Stomach (tissue), 9 donors: ENCODE results near the gene EHD4. TPM values are rescaled to one million over a fixed set of nuclear protein-coding genes. Genes with fewer than 3 reads are reported as not detected.
A peak's percentile ranks its signal among the peaks of the same experiment; 100 is the strongest.

Experiments
- DNase-seq, 2 donors: peaks; one replicate each; pipeline versions ENCODE4 v3.0.0 to v3.0.0-alpha.2; 2013 to 2019
- H3K27ac ChIP-seq, 5 donors: fragments of 200-600 bp in 4 of 5; sonication (generic) in 4 of 5; one replicate each; pipeline ENCODE4 v1.5.1; 2013 to 2019; ENCODE audit warnings: mild to moderate bottlenecking in 1 of 5, moderate library complexity in 1 of 5
- H3K27me3 ChIP-seq, 3 donors: fragments of 200-600 bp; sonication (generic); one replicate each; pipeline ENCODE4 v1.5.1; 2017 to 2019; ENCODE audit warnings: mixed run types in 1 of 3
- H3K36me3 ChIP-seq, 4 donors: fragments of 200-600 bp; sonication (generic); 1 replicate in 3 of 4; 2 replicates in 1 of 4; pipeline ENCODE4 v1.5.1; 2016 to 2019
- H3K4me1 ChIP-seq, 4 donors: fragments of 200-600 bp; sonication (generic); one replicate each; pipeline ENCODE4 v1.5.1; 2016 to 2019
- H3K4me3 ChIP-seq, 4 donors: fragments of 200-600 bp; sonication (generic) in 3 of 4; one replicate each; pipeline ENCODE4 v1.5.1; 2016 to 2019; ENCODE audit warnings: mild to moderate bottlenecking in 1 of 4
- H3K9me3 ChIP-seq, 4 donors: fragments of 200-600 bp; sonication (generic); one replicate each; pipeline ENCODE4 v1.5.1; 2016 to 2019
- CTCF ChIP-seq, 7 experiments: fragments of 450-650 bp in 4 of 7; fragments of 200-600 bp in 3 of 7; sonication (generic) in 3 of 7; IDR thresholded peaks; one replicate each; pipeline ENCODE4 v1.5.1; 2016 to 2019; ENCODE audit warnings: antibody characterized with exemption in 7 of 7, control low read depth in 2 of 7, mild to moderate bottlenecking in 1 of 7
- EP300 ChIP-seq: sonication (generic); formaldehyde crosslinking; IDR thresholded peaks from one replicate; pipeline ENCODE4 v1.6.1; 2017; ENCODE audit warnings: antibody characterized with exemption
- POLR2A ChIP-seq, 4 donors: fragments of 450-650 bp; IDR thresholded peaks; one replicate each; pipeline ENCODE4 v1.6.1; 2016; ENCODE audit warnings: antibody characterized with exemption in 4 of 4, control low read depth in 2 of 4, mild to moderate bottlenecking in 1 of 4, moderate library complexity in 1 of 4
- POLR2AphosphoS5 ChIP-seq, 3 donors: sonication (generic); formaldehyde crosslinking; IDR thresholded peaks; one replicate each; pipeline ENCODE4 v1.6.1; 2016; ENCODE audit warnings: antibody characterized with exemption in 3 of 3
- WGBS, 5 donors: extraction: QIAGEN DNeasy Blood & Tissue Kit in 3 of 5; methylation state at CpG; one replicate each; pipeline versions ENCODE4 v1.1.5 to v1.1.7; 2013 to 2018; 5-methylcytosine and 5-hydroxymethylcytosine counted together
- intact Hi-C: fragments of 100-400 bp; cut with DNase I; formaldehyde crosslinking; loops from one replicate; pipeline ENCODE4 v1.15.1; 2023; ENCODE audit warnings: low total_unique reads
- polyA plus RNA-seq, 3 donors: library from polyadenylated mRNA; stranded (reverse); fragments of 200-250 nt; gene quantifications; one replicate each; pipeline ENCODE4 v1.2.3, GENCODE V29; 2013
- total RNA-seq, 5 donors: library from RNA; depleted of rRNA; stranded (reverse); fragments of >200 nt; gene quantifications; one replicate each; pipeline versions ENCODE4 v1.1.0 to v1.2.3, GENCODE V29; 2014 to 2016
- donor health status: healthy with polysubstance abuse.
- donor health status: Bipolar disorder and iron deficiency.
- donor health status: healthy.

Gene EHD4
- total and polyA plus RNA-seq, 8 donors, result 5.8 to 86.4 (median 16.2) TPM

GRCh38 chr15:41936649-41937567 lies 35.4 kb downstream of the EHD4 start:
- H3K27me3 ChIP-seq, result no peaks in the 10 kb centered on the region
- 70 to 76% (median 72%) methylated on average over 19 of the region's 19 CpGs for WGBS, 5 donors
- no peaks in the 10 kb centered on the region for H3K9me3 ChIP-seq
- peak; percentile 48 to 61 for DNase-seq
- intact Hi-C loops, result no loop called here
- TF ChIP-seq EP300 (no peak), POLR2AphosphoS5 (IDR thresholded peaks at IDR 0.05) (peak in 1 of 3 donors; percentile 31), CTCF (IDR thresholded peaks at IDR 0.05) (no peak), POLR2A (IDR thresholded peaks at IDR 0.05) (no peak)
- no peak overlapping the region for H3K4me3 ChIP-seq
- H3K36me3 ChIP-seq, result peaks cover 3 to 23% (median 19%) of the 10 kb centered on the region in 4 donors
- H3K27ac ChIP-seq, result peak overlapping the region; percentile 34 to 79 (median 72)
- H3K4me1 ChIP-seq, result peaks cover 21 to 34% (median 27%) of the 10 kb centered on the region in 4 donors

- H3K4me1 ChIP-seq, result peaks cover 21 to 37% (median 31%) of the 10 kb centered on the region in 4 donors
- H3K36me3 ChIP-seq, result peaks cover 0 to 16% (median 12%) of the 10 kb centered on the region in 4 donors
- H3K27me3 ChIP-seq, result no peaks in the 10 kb centered on the region
- H3K9me3 ChIP-seq, result no peaks in the 10 kb centered on the region
- WGBS, 5 donors, result 86 to 93% (median 90%) methylated on average over 3 of the region's 3 CpGs
- TF ChIP-seq CTCF (IDR thresholded peaks at IDR 0.05) (no peak), POLR2A (IDR thresholded peaks at IDR 0.05) (no peak), POLR2AphosphoS5 (IDR thresholded peaks at IDR 0.05) (no peak), EP300 (no peak)
- intact Hi-C loops, result no loop called here
- H3K27ac ChIP-seq, result peak overlapping the region in 4 of 5 donors; percentile 62 to 79 (median 75)
- no peak for DNase-seq
- no peak overlapping the region for H3K4me3 ChIP-seq
These were observed 36.2 kb downstream of the EHD4 start for GRCh38 chr15:41936155-41936554.

GRCh38 chr15:41935566-41936020 lies 36.8 kb downstream of the EHD4 start:
- no peak for DNase-seq
- no peaks in the 10 kb centered on the region for H3K9me3 ChIP-seq
- peaks cover 0 to 12% (median 8%) of the 10 kb centered on the region in 4 donors for H3K36me3 ChIP-seq
- TF ChIP-seq POLR2A (IDR thresholded peaks at IDR 0.05), result no peak
- no peak for TF ChIP-seq EP300
- TF ChIP-seq CTCF (IDR thresholded peaks at IDR 0.05), result no peak
- TF ChIP-seq POLR2AphosphoS5 (IDR thresholded peaks at IDR 0.05), result no peak
- 67 to 81% (median 68%) methylated on average over 5 of the region's 5 CpGs for WGBS, 5 donors
- intact Hi-C loops, result no loop called here
- H3K27ac ChIP-seq, result peak overlapping the region in 4 of 5 donors; percentile 62 to 79 (median 75)
- H3K4me1 ChIP-seq, result peaks cover 26 to 43% (median 33%) of the 10 kb centered on the region in 4 donors
- H3K27me3 ChIP-seq, result no peaks in the 10 kb centered on the region
- no peak overlapping the region for H3K4me3 ChIP-seq

GRCh38 chr15:41934843-41935242 lies 37.5 kb downstream of the EHD4 start:
- 60 to 76% (median 69%) methylated on average over 4 of the region's 4 CpGs for WGBS, 5 donors
- H3K27ac ChIP-seq, result peak overlapping the region; percentile 48 to 79 (median 72)
- peaks cover 0 to 5% (median under 1%) of the 10 kb centered on the region in 4 donors for H3K36me3 ChIP-seq
- peak; percentile 46 to 69 for DNase-seq
- no peak for TF ChIP-seq EP300
- peak in 2 of 3 donors; percentile 2 to 22 for TF ChIP-seq POLR2AphosphoS5 (IDR thresholded peaks at IDR 0.05)
- no peaks in the 10 kb centered on the region for H3K27me3 ChIP-seq
- peaks cover 28 to 50% (median 40%) of the 10 kb centered on the region in 4 donors for H3K4me1 ChIP-seq
- intact Hi-C loops, result no loop called here
- no peaks in the 10 kb centered on the region for H3K9me3 ChIP-seq
- H3K4me3 ChIP-seq, result no peak overlapping the region
